ENCODE measurements around the gene ZNF687. TPM values are rescaled to one million over a fixed set of nuclear protein-coding genes. Genes with fewer than 3 reads are reported as not detected.

ZNF687 gene
- total RNA-seq, 1 donor: 45.5 TPM

- Histone ChIP-seq H3K9me3 (ENCODE audit: low read depth, low read length) (no peaks in the 10 kb centered on the region), H3K4me3 (ENCODE audit: low read length) (no peak overlapping the region), H3K4me1 (ENCODE audit: insufficient read depth, low read length) (peaks cover 20% of the 10 kb centered on the region), H3K27me3 (ENCODE audit: insufficient read depth, low read length) (no peaks in the 10 kb centered on the region)
These were observed 7.2 kb downstream of the ZNF687 start for GRCh38 chr1:151289080-151289935.

- Histone ChIP-seq H3K4me1 (ENCODE audit: insufficient read depth, low read length) (peaks cover 17% of the 10 kb centered on the region), H3K4me3 (ENCODE audit: low read length) (no peak overlapping the region), H3K27me3 (ENCODE audit: insufficient read depth, low read length) (no peaks in the 10 kb centered on the region), H3K9me3 (ENCODE audit: low read depth, low read length) (no peaks in the 10 kb centered on the region)
These were observed 8.1 kb downstream of the ZNF687 start for GRCh38 chr1:151289991-151290708.

- Histone ChIP-seq H3K4me1 (ENCODE audit: insufficient read depth, low read length) (peaks cover 17% of the 10 kb centered on the region), H3K4me3 (ENCODE audit: low read length) (no peak overlapping the region)
These were observed 8.7 kb downstream of the ZNF687 start for GRCh38 chr1:151290709-151291303.

GRCh38 chr1:151292207-151293030, 10.3 kb downstream of the ZNF687 start:
- H3K27me3 ChIP-seq (ENCODE audit: insufficient read depth, low read length): no peaks in the 10 kb centered on the region
- peaks cover 17% of the 10 kb centered on the region for H3K4me1 ChIP-seq (ENCODE audit: insufficient read depth, low read length)
- no peak overlapping the region for H3K4me3 ChIP-seq (ENCODE audit: low read length)
- no peaks in the 10 kb centered on the region for H3K9me3 ChIP-seq (ENCODE audit: low read depth, low read length)

More at GRCh38 chr1:151290709-151291303, 8.7 kb downstream of the ZNF687 start:
- no peaks in the 10 kb centered on the region for H3K27me3 ChIP-seq (ENCODE audit: insufficient read depth, low read length)
- no peaks in the 10 kb centered on the region for H3K9me3 ChIP-seq (ENCODE audit: low read depth, low read length)

- Histone ChIP-seq H3K4me3 (ENCODE audit: low read length) (no peak overlapping the region), H3K27me3 (ENCODE audit: insufficient read depth, low read length) (no peaks in the 10 kb centered on the region), H3K9me3 (ENCODE audit: low read depth, low read length) (no peaks in the 10 kb centered on the region), H3K4me1 (ENCODE audit: insufficient read depth, low read length) (peaks cover 17% of the 10 kb centered on the region)
These were observed 11.0 kb downstream of the ZNF687 start for GRCh38 chr1:151293093-151293492.

GRCh38 chr1:151294742-151295462, 12.8 kb downstream of the ZNF687 start:
- Histone ChIP-seq H3K4me1 (ENCODE audit: insufficient read depth, low read length) (peaks cover 5% of the 10 kb centered on the region), H3K9me3 (ENCODE audit: low read depth, low read length) (no peaks in the 10 kb centered on the region), H3K4me3 (ENCODE audit: low read length) (no peak overlapping the region), H3K27me3 (ENCODE audit: insufficient read depth, low read length) (no peaks in the 10 kb centered on the region)

- H3K27me3 ChIP-seq (ENCODE audit: insufficient read depth, low read length): no peaks in the 10 kb centered on the region
- H3K9me3 ChIP-seq (ENCODE audit: low read depth, low read length): no peaks in the 10 kb centered on the region
- H3K4me3 ChIP-seq (ENCODE audit: low read length): no peak overlapping the region
- H3K4me1 ChIP-seq (ENCODE audit: insufficient read depth, low read length): peaks cover 20% of the 10 kb centered on the region
These were observed 27.8 kb downstream of the ZNF687 start for GRCh38 chr1:151309811-151310323.

- Histone ChIP-seq H3K9me3 (ENCODE audit: low read depth, low read length) (no peaks in the 10 kb centered on the region), H3K4me1 (ENCODE audit: insufficient read depth, low read length) (peaks cover 20% of the 10 kb centered on the region), H3K27me3 (ENCODE audit: insufficient read depth, low read length) (no peaks in the 10 kb centered on the region), H3K4me3 (ENCODE audit: low read length) (no peak overlapping the region)
These were observed 28.9 kb downstream of the ZNF687 start for GRCh38 chr1:151311011-151311410.

- no peak overlapping the region for H3K4me3 ChIP-seq (ENCODE audit: low read length)
- H3K4me1 ChIP-seq (ENCODE audit: insufficient read depth, low read length): peaks cover 20% of the 10 kb centered on the region
- H3K27me3 ChIP-seq (ENCODE audit: insufficient read depth, low read length): no peaks in the 10 kb centered on the region
- no peaks in the 10 kb centered on the region for H3K9me3 ChIP-seq (ENCODE audit: low read depth, low read length)
These were observed 29.7 kb downstream of the ZNF687 start for GRCh38 chr1:151311589-151312331.

GRCh38 chr1:151312411-151312810, 30.3 kb downstream of the ZNF687 start:
- peaks cover 20% of the 10 kb centered on the region for H3K4me1 ChIP-seq (ENCODE audit: insufficient read depth, low read length)
- H3K27me3 ChIP-seq (ENCODE audit: insufficient read depth, low read length): no peaks in the 10 kb centered on the region

GRCh38 chr1:151312826-151313225, 30.7 kb downstream of the ZNF687 start:
- Histone ChIP-seq H3K9me3 (ENCODE audit: low read depth, low read length) (no peaks in the 10 kb centered on the region), H3K4me3 (ENCODE audit: low read length) (no peak overlapping the region), H3K4me1 (ENCODE audit: insufficient read depth, low read length) (peaks cover 20% of the 10 kb centered on the region), H3K27me3 (ENCODE audit: insufficient read depth, low read length) (no peaks in the 10 kb centered on the region)

More at GRCh38 chr1:151312411-151312810, 30.3 kb downstream of the ZNF687 start:
- Histone ChIP-seq H3K4me3 (ENCODE audit: low read length) (no peak overlapping the region), H3K9me3 (ENCODE audit: low read depth, low read length) (no peaks in the 10 kb centered on the region)

- Histone ChIP-seq H3K9me3 (ENCODE audit: low read depth, low read length) (no peaks in the 10 kb centered on the region), H3K27me3 (ENCODE audit: insufficient read depth, low read length) (no peaks in the 10 kb centered on the region), H3K4me1 (ENCODE audit: insufficient read depth, low read length) (peaks cover 20% of the 10 kb centered on the region), H3K4me3 (ENCODE audit: low read length) (no peak overlapping the region)
These were observed 31.4 kb downstream of the ZNF687 start for GRCh38 chr1:151313501-151313900.

- Histone ChIP-seq H3K4me1 (ENCODE audit: insufficient read depth, low read length) (peaks cover 20% of the 10 kb centered on the region), H3K27me3 (ENCODE audit: insufficient read depth, low read length) (no peaks in the 10 kb centered on the region), H3K4me3 (ENCODE audit: low read length) (no peak overlapping the region), H3K9me3 (ENCODE audit: low read depth, low read length) (no peaks in the 10 kb centered on the region)
These were observed 32.2 kb downstream of the ZNF687 start for GRCh38 chr1:151314137-151314875.

Data from mononuclear cell (primary cell).